Testis (tissue), 3 donors: ENCODE data around the gene RRAD. TPM values are rescaled to one million over a fixed set of nuclear protein-coding genes. Genes with fewer than 3 reads are reported as not detected.
"Not testable (repeated sequence)": the region's sequence is repeated elsewhere in the genome, so short reads cannot be mapped to it uniquely, and the experiment has no call there.

Experiments
- DNase-seq: peaks from one replicate; pipeline ENCODE4 v3.0.0-alpha.2; 2019
- H3K27ac ChIP-seq, 2 donors: fragments of 200-600 bp; sonication (generic); one replicate each; pipeline ENCODE4 v1.5.1; 2019
- H3K27me3 ChIP-seq: fragments of 200-600 bp; sonication (generic); one replicate; pipeline ENCODE4 v1.5.1; 2019
- H3K36me3 ChIP-seq: fragments of 200-600 bp; sonication (generic); one replicate; pipeline ENCODE4 v1.5.1; 2017; ENCODE audit warnings: low read depth; ENCODE audit errors: missing control alignments
- H3K4me1 ChIP-seq: fragments of 200-600 bp; sonication (generic); one replicate; pipeline ENCODE4 v1.5.1; 2019
- H3K4me3 ChIP-seq, 2 donors: fragments of 200-600 bp; sonication (generic); one replicate each; pipeline ENCODE4 v1.5.1; 2017 to 2019
- H3K9me3 ChIP-seq: fragments of 200-600 bp; sonication (generic); one replicate; pipeline ENCODE4 v1.5.1; 2017
- POLR2A ChIP-seq: fragments of 450-650 bp; IDR thresholded peaks from one replicate; pipeline ENCODE4 v1.6.1; 2017; ENCODE audit warnings: antibody characterized with exemption, mild to moderate bottlenecking, moderate library complexity
- WGBS, 2 donors: methylation state at CpG; one replicate each; pipeline ENCODE4 v1.1.5; 2018; 5-methylcytosine and 5-hydroxymethylcytosine counted together
- intact Hi-C: fragments of 100-400 bp; cut with DNase I; formaldehyde crosslinking; loops from one replicate; pipeline ENCODE4 v1.15.1; 2023; ENCODE audit warnings: low total_unique reads
- polyA plus RNA-seq: library from polyadenylated mRNA; stranded (reverse); fragments of 350-450 nt; fragmentation: Illumina TruSeq; extraction: RNeasy Lipid Tissue Mini Kit (QIAGEN cat#74804); gene quantifications from one replicate; pipeline ENCODE4 v1.2.3, GENCODE V29; 2014; ENCODE audit warnings: low read depth, low replicate concordance; ENCODE audit not compliant: insufficient read depth
- total RNA-seq, 2 donors: library from RNA; depleted of rRNA; stranded (reverse); fragments of >200 nt; gene quantifications; one replicate each; pipeline ENCODE4 v1.2.3, GENCODE V29; 2016
- TF ChIP-seq, protein P1 (sequence below), 3 experiments: fragments of 450-650 bp in 2 of 3; fragments of 200-600 bp in 1 of 3; sonication (generic) in 1 of 3; IDR thresholded peaks; one replicate each; pipeline ENCODE4 v1.5.1; 2016 to 2019; ENCODE audit warnings: antibody characterized with exemption in 3 of 3, mild to moderate bottlenecking in 2 of 3, moderate library complexity in 1 of 3

RRAD gene
- total and polyA plus RNA-seq, 3 donors from 2014 or later, result 9.1 to 19.4 (median 12.4) TPM

DNA sequence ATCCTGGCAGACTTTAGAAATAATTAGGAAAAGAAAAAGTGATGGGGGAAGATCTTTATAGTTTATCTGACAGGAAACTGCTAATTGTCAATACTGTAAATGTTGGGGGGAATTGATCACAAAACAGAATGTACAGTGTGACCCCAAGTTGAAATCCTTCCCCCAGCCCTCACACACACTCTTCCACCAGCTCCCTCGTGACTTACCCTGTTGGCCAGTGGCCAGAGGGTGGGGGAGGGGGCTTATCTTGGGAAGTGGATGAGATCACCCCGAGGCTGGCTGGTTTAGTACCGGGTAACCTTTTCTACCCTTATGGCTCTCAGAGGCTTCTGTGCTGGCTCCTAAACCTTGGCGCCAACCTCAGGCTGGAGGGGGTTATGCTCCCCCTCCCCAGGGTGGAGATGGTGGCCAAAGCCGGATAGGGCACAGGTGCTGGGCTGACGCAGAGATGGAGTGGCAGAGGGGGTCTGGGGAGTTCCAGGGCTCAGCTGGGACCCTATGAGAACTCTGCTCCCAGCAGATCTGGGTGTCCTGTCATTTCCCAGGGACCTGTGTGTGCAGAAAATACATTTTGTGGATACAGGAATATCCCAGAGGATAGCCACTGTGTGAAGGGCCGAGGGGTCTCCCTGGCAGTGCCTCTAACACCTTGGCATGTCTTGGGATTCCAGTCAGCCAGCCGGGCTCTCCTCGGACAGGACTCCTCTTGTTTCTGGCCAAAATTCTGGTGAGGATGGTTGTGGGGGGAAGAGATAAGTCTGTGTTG is 25.2 kb downstream of the RRAD start:
- H3K27me3 ChIP-seq, result no peaks in the 10 kb centered on the region
- 41 to 50% methylated on average over 9 of the region's 9 CpGs for WGBS, 2 donors
- no peaks in the 10 kb centered on the region for H3K9me3 ChIP-seq
- TF ChIP-seq, protein P1, sequence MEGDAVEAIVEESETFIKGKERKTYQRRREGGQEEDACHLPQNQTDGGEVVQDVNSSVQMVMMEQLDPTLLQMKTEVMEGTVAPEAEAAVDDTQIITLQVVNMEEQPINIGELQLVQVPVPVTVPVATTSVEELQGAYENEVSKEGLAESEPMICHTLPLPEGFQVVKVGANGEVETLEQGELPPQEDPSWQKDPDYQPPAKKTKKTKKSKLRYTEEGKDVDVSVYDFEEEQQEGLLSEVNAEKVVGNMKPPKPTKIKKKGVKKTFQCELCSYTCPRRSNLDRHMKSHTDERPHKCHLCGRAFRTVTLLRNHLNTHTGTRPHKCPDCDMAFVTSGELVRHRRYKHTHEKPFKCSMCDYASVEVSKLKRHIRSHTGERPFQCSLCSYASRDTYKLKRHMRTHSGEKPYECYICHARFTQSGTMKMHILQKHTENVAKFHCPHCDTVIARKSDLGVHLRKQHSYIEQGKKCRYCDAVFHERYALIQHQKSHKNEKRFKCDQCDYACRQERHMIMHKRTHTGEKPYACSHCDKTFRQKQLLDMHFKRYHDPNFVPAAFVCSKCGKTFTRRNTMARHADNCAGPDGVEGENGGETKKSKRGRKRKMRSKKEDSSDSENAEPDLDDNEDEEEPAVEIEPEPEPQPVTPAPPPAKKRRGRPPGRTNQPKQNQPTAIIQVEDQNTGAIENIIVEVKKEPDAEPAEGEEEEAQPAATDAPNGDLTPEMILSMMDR (IDR thresholded peaks at IDR 0.05), result no peak
- TF ChIP-seq POLR2A, result no peak
- DNase-seq, result peak; percentile 81
- no peaks in the 10 kb centered on the region for H3K36me3 ChIP-seq
- intact Hi-C loops, result no loop called here
- peaks cover 63% of the 10 kb centered on the region for H3K4me1 ChIP-seq
- peak overlapping the region; percentile 82 to 87 for H3K27ac ChIP-seq
- H3K4me3 ChIP-seq, result no peak overlapping the region

- intact Hi-C loops, result no loop called here
- H3K27me3 ChIP-seq, result no peaks in the 10 kb centered on the region
- TF ChIP-seq, protein P1 (IDR thresholded peaks at IDR 0.05), result no peak
- no peak for TF ChIP-seq POLR2A
- H3K9me3 ChIP-seq, result no peaks in the 10 kb centered on the region
- no peaks in the 10 kb centered on the region for H3K36me3 ChIP-seq
- H3K4me1 ChIP-seq, result peaks cover 56% of the 10 kb centered on the region
- no peak for DNase-seq
- no peak overlapping the region for H3K4me3 ChIP-seq
- 62 to 64% methylated on average over 6 of the region's 6 CpGs for WGBS, 2 donors
- peak overlapping the region; percentile 82 to 87 for H3K27ac ChIP-seq
Measured at GRCh38 chr16:66899310-66899944, 25.9 kb downstream of the RRAD start.

DNA sequence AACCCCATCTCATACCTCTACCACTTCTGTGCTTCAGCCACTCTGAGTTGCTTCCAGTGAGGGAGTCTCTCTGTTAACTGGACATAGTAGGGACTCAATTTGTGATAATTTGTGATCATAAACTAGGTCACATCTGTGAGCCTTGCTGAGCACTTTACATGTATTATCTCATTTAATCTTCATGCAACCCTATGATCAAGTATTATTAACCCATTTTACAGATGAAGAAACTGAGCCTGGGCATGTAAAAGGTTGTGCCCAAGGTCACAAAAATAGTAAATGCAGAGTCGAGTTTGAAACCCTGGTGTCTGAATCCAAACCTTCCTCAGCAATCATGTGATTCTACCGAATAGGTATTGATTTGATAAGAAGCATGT is 26.4 kb downstream of the RRAD start:
- H3K4me1 ChIP-seq, result peaks cover 50% of the 10 kb centered on the region
- intact Hi-C loops, result no loop called here
- 80 to 82% methylated on average over 2 of the region's 2 CpGs for WGBS, 2 donors
- H3K9me3 ChIP-seq, result no peaks in the 10 kb centered on the region
- H3K36me3 ChIP-seq, result no peaks in the 10 kb centered on the region
- no peak for DNase-seq
- TF ChIP-seq, protein P1 (IDR thresholded peaks at IDR 0.05), result no peak
- no peak overlapping the region for H3K4me3 ChIP-seq
- no peaks in the 10 kb centered on the region for H3K27me3 ChIP-seq
- H3K27ac ChIP-seq, result peak overlapping the region; percentile 82 to 87

- 30 to 36% methylated on average over 3 of the region's 3 CpGs for WGBS, 2 donors
- peak; percentile 84 for DNase-seq
- no peaks in the 10 kb centered on the region for H3K36me3 ChIP-seq
- H3K4me1 ChIP-seq, result peaks cover 45% of the 10 kb centered on the region
- intact Hi-C loops, result no loop called here
- TF ChIP-seq, protein P1 (IDR thresholded peaks at IDR 0.05), result no peak
- TF ChIP-seq POLR2A, result no peak
- no peak overlapping the region for H3K27ac ChIP-seq
- no peaks in the 10 kb centered on the region for H3K27me3 ChIP-seq
- H3K9me3 ChIP-seq, result no peaks in the 10 kb centered on the region
- H3K4me3 ChIP-seq, result no peak overlapping the region
Measured at GRCh38 chr16:66898207-66898606, 27.1 kb downstream of the RRAD start.

- H3K4me3 ChIP-seq, DNase-seq, H3K27ac ChIP-seq, intact Hi-C loops, H3K36me3 ChIP-seq, H3K27me3 ChIP-seq, H3K9me3 ChIP-seq: not testable (repeated sequence)
- H3K4me1 ChIP-seq, result peaks cover 38% of the 10 kb centered on the region
- 77 to 82% methylated on average over 5 of the region's 5 CpGs for WGBS, 2 donors
Measured at GRCh38 chr16:66896682-66897081, 28.7 kb downstream of the RRAD start.
